T-helper 2 cell treated with Interferon-gamma antibody and Interleukin-4, amounts not matched to agents 100 ng/mL and 5 ng/mL, for 36 hours (primary cell): ENCODE measurements around the gene DIAPH3. TPM values are rescaled to one million over a fixed set of nuclear protein-coding genes. Genes with fewer than 3 reads are reported as not detected.

Source experiments
- intact Hi-C: fragments of 100-400 bp; cut with micrococcal nuclease; formaldehyde crosslinking; loops from one replicate; pipeline ENCODE4 v1.15.1; 2023
- total RNA-seq: library from RNA; stranded (reverse); gene quantifications from 2 replicates; pipeline ENCODE4 v1.2.3, GENCODE V29; 2022

Gene DIAPH3
- total RNA-seq, 1 donor from 2014 or later, result 24.2 TPM

GRCh38 chr13:59643364-59643841 lies 520.3 kb downstream of the DIAPH3 start:
- intact Hi-C loops, result no loop called here

GRCh38 chr13:59641817-59642216 lies 521.9 kb downstream of the DIAPH3 start:
- intact Hi-C loops, result no loop called here

GRCh38 chr13:59641261-59641660 lies 522.5 kb downstream of the DIAPH3 start:
- intact Hi-C loops, result no loop called here

- intact Hi-C loops, result no loop called here
These were observed 525.3 kb downstream of the DIAPH3 start for GRCh38 chr13:59638404-59638803.

GRCh38 chr13:59635589-59635988 lies 528.1 kb downstream of the DIAPH3 start:
- intact Hi-C loops, result no loop called here

GRCh38 chr13:59633290-59633689 lies 530.4 kb downstream of the DIAPH3 start:
- intact Hi-C loops, result no loop called here

GRCh38 chr13:59631271-59631670 lies 532.5 kb downstream of the DIAPH3 start:
- intact Hi-C loops, result no loop called here

- intact Hi-C loops, result no loop called here
These were observed 538.6 kb downstream of the DIAPH3 start for GRCh38 chr13:59625111-59625510.

- intact Hi-C loops, result no loop called here
These were observed 540.4 kb downstream of the DIAPH3 start for GRCh38 chr13:59623206-59623915.

- intact Hi-C loops, result no loop called here
These were observed 542.0 kb downstream of the DIAPH3 start for GRCh38 chr13:59621773-59622172.

Other genes with a start within 250 kb of the DIAPH3 start
- 25.1 and 25.2 TPM in 2 replicates for gene TDRD3, start 233.3 kb upstream of the DIAPH3 start, total RNA-seq